H1 (cell line): ENCODE results near the gene RNF10. TPM values are rescaled to one million over a fixed set of nuclear protein-coding genes. Genes with fewer than 3 reads are reported as not detected.

Source experiments
- CTCF ChIA-PET: fragments of 300-600 bp; sonication (Branson Sonifier 250); formaldehyde crosslinking; loops from one replicate; lab custom pipeline; 2021; ENCODE audit not compliant: partially characterized antibody; lab: Charles Lee
- POLR2A ChIA-PET: fragments of 300-600 bp; sonication (Branson Sonifier 250); formaldehyde crosslinking; loops from one replicate; lab custom pipeline; 2021; ENCODE audit warnings: inconsistent platforms; ENCODE audit not compliant: partially characterized antibody; lab: Charles Lee
- DNase-seq, 2 experiments: peaks; one replicate each; pipeline versions ENCODE4 v3.0.0 to v3.0.0-alpha.2; 2010 to 2022; ENCODE audit warnings: low spot score in 2 of 2, low read depth in 1 of 2, mixed read lengths in 1 of 2
- FAIRE-seq: peaks from 2 replicates; lab custom pipeline; 2011; peaks lifted over from hg19 to GRCh38; lab: Jason Lieb, UNC
- H2AFZ ChIP-seq: 2 replicates; pipeline ENCODE4 v1.8.1; 2012; ENCODE audit warnings: low read length, inconsistent platforms
- H2AK5ac ChIP-seq: 2 replicates; pipeline ENCODE4 v1.6.1; 2013; ENCODE audit warnings: low read depth, low read length
- H2BK120ac ChIP-seq: replicated peaks from 2 replicates; pipeline ENCODE3; 2013; ENCODE audit warnings: low read depth, low read length, inconsistent platforms
- H2BK12ac ChIP-seq: 2 replicates; pipeline ENCODE4 v1.6.1; 2013; ENCODE audit warnings: low read depth, low read length
- H2BK15ac ChIP-seq: 2 replicates; pipeline ENCODE4 v1.6.1; 2013; ENCODE audit warnings: low read length
- H2BK20ac ChIP-seq: 2 replicates; pipeline ENCODE4 v1.6.1; 2013; ENCODE audit warnings: low read length
- H2BK5ac ChIP-seq: 2 replicates; pipeline ENCODE4 v1.6.1; 2013; ENCODE audit warnings: low read depth, low read length
- H3K14ac ChIP-seq: 2 replicates; pipeline ENCODE4 v1.6.1; 2013; ENCODE audit warnings: inconsistent platforms; ENCODE audit not compliant: insufficient read length
- H3K18ac ChIP-seq: 2 replicates; pipeline ENCODE4 v1.6.1; 2013; ENCODE audit warnings: low read length; ENCODE audit errors: extremely low read depth
- H3K23ac ChIP-seq: 2 replicates; pipeline ENCODE4 v1.6.1; 2013; ENCODE audit warnings: inconsistent platforms; ENCODE audit not compliant: insufficient read length
- H3K23me2 ChIP-seq: 2 replicates; pipeline ENCODE4 v1.6.1; 2013; ENCODE audit warnings: low read depth, low read length
- H3K27ac ChIP-seq: 2 replicates; pipeline ENCODE4 v1.6.1; 2011; ENCODE audit warnings: low read depth, low read length, inconsistent platforms
- H3K27me3 ChIP-seq, 4 experiments: replicated peaks in 1 of 4; 1 replicate in 1 of 4; 2 replicates in 3 of 4; pipeline versions ENCODE4 v1.6.1 to v1.8.1; 2011 to 2013; ENCODE audit warnings: low read length in 3 of 4, mild to moderate bottlenecking in 3 of 4, inconsistent platforms in 2 of 4, mixed read lengths in 2 of 4, moderate library complexity in 1 of 4; ENCODE audit not compliant: control insufficient read depth in 3 of 4, insufficient read depth in 3 of 4; ENCODE audit errors: extremely low read depth in 1 of 4
- H3K36me3 ChIP-seq, 4 experiments: 2 replicates each; pipeline versions ENCODE4 v1.6.1 to v1.8.1; 2011 to 2013; ENCODE audit warnings: mild to moderate bottlenecking in 4 of 4, low read length in 3 of 4, moderate library complexity in 2 of 4, control low read depth in 1 of 4, inconsistent platforms in 1 of 4; ENCODE audit not compliant: insufficient read depth in 4 of 4, control insufficient read depth in 2 of 4
- H3K4ac ChIP-seq: replicated peaks from 2 replicates; pipeline ENCODE3; 2013; ENCODE audit warnings: low read length, low read depth, mixed read lengths, inconsistent platforms; ENCODE audit not compliant: insufficient read length
- H3K4me1 ChIP-seq, 4 experiments: replicated peaks in 1 of 4; 1 replicate in 1 of 4; 2 replicates in 3 of 4; pipeline versions ENCODE4 v1.6.1 to v1.8.1; 2011 to 2013; ENCODE audit warnings: low read length in 3 of 4, inconsistent platforms in 2 of 4, mixed read lengths in 1 of 4; ENCODE audit not compliant: insufficient read depth in 4 of 4, control insufficient read depth in 3 of 4
- H3K4me2 ChIP-seq, 2 experiments: 2 replicates each; pipeline versions ENCODE4 v1.6.1 to v1.8.1; 2011 to 2013; ENCODE audit warnings: low read depth in 2 of 2, low read length in 2 of 2, control low read depth in 1 of 2, inconsistent platforms in 1 of 2, mild to moderate bottlenecking in 1 of 2; ENCODE audit not compliant: insufficient read depth in 1 of 2
- H3K4me3 ChIP-seq, 4 experiments: fragments of 200-600, 300-600 bp in 1 of 4; sonication (generic), shearing (Covaris generic), sonication (Bioruptor Twin) in 1 of 4; 2 replicates each; pipeline versions ENCODE4 v1.5.1 to v1.8.1; 2011 to 2016; ENCODE audit warnings: low read length in 4 of 4, low read depth in 3 of 4, control low read depth in 2 of 4, inconsistent platforms in 2 of 4, mild to moderate bottlenecking in 2 of 4, mixed read lengths in 1 of 4, moderate library complexity in 1 of 4; ENCODE audit not compliant: insufficient read depth in 2 of 4; ENCODE audit errors: extremely low read depth in 1 of 4
- H3K56ac ChIP-seq: replicated peaks from 2 replicates; pipeline ENCODE3; 2013; ENCODE audit warnings: low read depth, mild to moderate bottlenecking, mixed read lengths, low read length, inconsistent platforms; ENCODE audit not compliant: insufficient read length
- H3K79me1 ChIP-seq: 2 replicates; pipeline ENCODE4 v1.6.1; 2013; ENCODE audit warnings: low read depth, low read length, control low read depth
- H3K79me2 ChIP-seq, 2 experiments: 2 replicates each; pipeline versions ENCODE4 v1.6.1 to v1.8.1; 2012 to 2013; ENCODE audit warnings: low read length in 2 of 2, mild to moderate bottlenecking in 2 of 2, inconsistent platforms in 1 of 2; ENCODE audit not compliant: insufficient read depth in 2 of 2, control insufficient read depth in 1 of 2
- H3K9ac ChIP-seq, 4 experiments: replicated peaks in 1 of 4; 1 replicate in 1 of 4; 2 replicates in 3 of 4; pipeline versions ENCODE4 v1.6.1 to v1.8.1; 2011 to 2013; ENCODE audit warnings: low read depth in 3 of 4, low read length in 3 of 4, control low read depth in 2 of 4, mild to moderate bottlenecking in 2 of 4, moderate library complexity in 2 of 4, inconsistent platforms in 1 of 4; ENCODE audit errors: extremely low read depth in 1 of 4
- H3K9me3 ChIP-seq, 2 experiments: 2 replicates each; pipeline versions ENCODE4 v1.6.1 to v1.8.1; 2012 to 2013; ENCODE audit warnings: mild to moderate bottlenecking in 2 of 2, moderate library complexity in 2 of 2, control low read depth in 1 of 2, inconsistent platforms in 1 of 2, low read depth in 1 of 2, low read length in 1 of 2, mixed read lengths in 1 of 2; ENCODE audit not compliant: insufficient read depth in 2 of 2
- H4K20me1 ChIP-seq, 2 experiments: replicated peaks in 1 of 2; 2 replicates each; pipeline versions ENCODE3 to v1.8.1; 2011 to 2013; ENCODE audit warnings: inconsistent platforms in 2 of 2, low read length in 2 of 2, mild to moderate bottlenecking in 1 of 2; ENCODE audit not compliant: insufficient read depth in 2 of 2, control insufficient read depth in 1 of 2
- H4K5ac ChIP-seq: 2 replicates; pipeline ENCODE4 v1.6.1; 2013; ENCODE audit warnings: low read length, low read depth, mixed read lengths, inconsistent platforms; ENCODE audit not compliant: insufficient read length
- H4K8ac ChIP-seq: 2 replicates; pipeline ENCODE4 v1.8.0; 2013; ENCODE audit warnings: mild to moderate bottlenecking, moderate library complexity, low read length, inconsistent platforms; ENCODE audit not compliant: insufficient read depth; ENCODE audit errors: extremely low read depth
- H4K91ac ChIP-seq: replicated peaks from 2 replicates; pipeline ENCODE3; 2013; ENCODE audit warnings: low read length, mixed read lengths, inconsistent platforms; ENCODE audit not compliant: insufficient read length
- CHD2 ChIP-seq: IDR thresholded peaks from 2 replicates; pipeline ENCODE4 v1.6.1; 2012; ENCODE audit warnings: low read length, improper control_type of control experiment
- SIRT6 ChIP-seq: IDR thresholded peaks from one replicate; pipeline ENCODE4 v1.7.1; 2012; ENCODE audit warnings: low read length, inconsistent platforms
- SP2 ChIP-seq: IDR thresholded peaks from 2 replicates; pipeline ENCODE4 v1.6.1; 2012; ENCODE audit warnings: mild to moderate bottlenecking, low read length, inconsistent platforms
- SRF ChIP-seq: IDR thresholded peaks from 2 replicates; pipeline ENCODE4 v1.6.1; 2011; ENCODE audit warnings: mild to moderate bottlenecking, low read depth, low read length, moderate library complexity
- TAF1 ChIP-seq: IDR thresholded peaks from 2 replicates; pipeline ENCODE4 v1.6.1; 2011; ENCODE audit warnings: mild to moderate bottlenecking, low read depth, low read length
- TEAD4 ChIP-seq: IDR thresholded peaks from 2 replicates; pipeline ENCODE4 v1.6.1; 2012; ENCODE audit warnings: low read depth, low read length, inconsistent platforms, mixed read lengths
- WGBS, 2 experiments: shearing (Covaris generic) in 1 of 2; methylation state at CpG; one replicate each; pipeline versions ENCODE4 v1.1.6 to v1.1.7; 2013 to 2015; ENCODE audit warnings: low lambda C conversion rate in 2 of 2, mixed read lengths in 2 of 2, inconsistent platforms in 1 of 2, low coverage in 1 of 2, missing lambda C conversion rate in 1 of 2; ENCODE audit not compliant: insufficient replicate concordance in 2 of 2, insufficient coverage in 1 of 2, insufficient read length in 1 of 2; ENCODE audit errors: extremely low coverage in 1 of 2, missing lambda C conversion rate in 1 of 2; 5-methylcytosine and 5-hydroxymethylcytosine counted together
- polyA plus RNA-seq, 7 experiments: library from polyadenylated mRNA; depleted of rRNA in 3 of 7; stranded (reverse) in 5 of 7; unstranded in 2 of 7; fragments of >200 nt in 5 of 7; fragments of 200-250 nt in 2 of 7; gene quantifications; 1 replicate in 5 of 7; 2 replicates in 1 of 7; 4 replicates in 1 of 7; pipeline versions ENCODE4 v1.2.1 to v1.2.3, GENCODE V29; 2011 to 2013; ENCODE audit warnings: missing spikeins in 2 of 7, mixed read lengths in 2 of 7
- total RNA-seq: library from RNA; stranded (reverse); fragmentation: NEBNext Ultra II Directional; extraction: Animal tissue kit (Norgen Biotek cat#: 25700); gene quantifications from 2 replicates; pipeline ENCODE4 v1.2.1, GENCODE V29; 2021
- TF ChIP-seq, protein P1 (sequence below): IDR thresholded peaks from 2 replicates; pipeline ENCODE4 v1.6.1; 2012; ENCODE audit warnings: inconsistent platforms
- TF ChIP-seq, protein P2 (sequence below): IDR thresholded peaks from 2 replicates; pipeline ENCODE4 v1.6.1; 2012; ENCODE audit warnings: inconsistent platforms

The RNF10 gene
- total and polyA plus RNA-seq, 2 of the 8 experiments (the other 6 are each of a cell fraction or from before 2014, with no cell fraction given), result 71.6 to 171 TPM

DNA sequence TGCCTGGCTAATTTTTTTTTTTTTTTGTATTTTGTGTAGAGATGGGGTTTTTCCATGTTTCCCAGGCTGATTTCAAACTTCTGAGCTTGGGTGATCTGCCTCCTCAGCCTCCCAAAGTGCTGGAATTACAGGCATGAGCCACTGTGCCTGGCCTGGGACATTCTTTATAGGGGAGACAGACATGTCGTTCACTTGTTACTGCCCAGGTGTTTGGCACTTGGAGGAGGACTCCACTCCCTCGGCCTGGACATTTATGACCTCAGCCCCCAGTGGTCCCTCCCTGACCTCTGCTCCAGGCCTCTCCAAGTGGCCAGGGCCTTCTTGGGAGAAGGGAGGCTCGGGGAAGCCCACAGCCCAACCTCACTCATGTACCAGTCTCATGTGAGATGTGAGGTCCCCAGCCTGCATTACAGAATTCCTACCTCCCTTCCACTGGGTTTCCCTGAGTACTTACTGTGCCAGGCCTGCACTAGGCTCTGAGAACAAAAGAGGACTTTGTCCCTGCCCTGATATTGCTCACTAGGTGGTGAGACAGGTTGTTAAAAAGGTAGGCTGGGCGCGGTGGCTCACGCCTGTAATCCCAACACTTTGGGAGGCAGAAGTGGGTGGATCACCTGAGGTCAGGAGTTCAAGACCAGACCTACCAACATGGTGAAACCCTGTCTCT, 56.7 kb downstream of the RNF10 start:
- DNase-seq (no peak), FAIRE-seq (no peak)
- H2BK5ac ChIP-seq, result 0 out of 2 replicates have a peak overlapping the region, but pooled peaks have one; percentile 26
- no peak overlapping the region for H4K91ac ChIP-seq
- H4K8ac ChIP-seq, result peak overlapping the region; percentile 86; the same call in 1 of the 2 replicates
- 93% methylated on average over 6 of the region's 6 CpGs; no CpG with 5 or more reads in 1 of the 2 experiments for WGBS, 2 experiments
- no peaks in the 10 kb centered on the region for H3K79me1 ChIP-seq
- H3K4ac ChIP-seq, result no peak overlapping the region
- H2BK20ac ChIP-seq, result no peak overlapping the region
- H3K4me1 ChIP-seq, result peaks cover 0 to 5% (median 0%) of the 10 kb centered on the region in 4 experiments; a peak in 1 of 7 replicates
- H3K23me2 ChIP-seq, result no peaks in the 10 kb centered on the region; the same call in 1 of the 2 replicates
- no peaks in the 10 kb centered on the region for H4K20me1 ChIP-seq
- TF ChIP-seq SP2 (no peak), SRF (no peak), TEAD4 (no peak), CHD2 (no peak), TAF1 (no peak), SIRT6 (no peak)
- TF ChIP-seq, protein P1, sequence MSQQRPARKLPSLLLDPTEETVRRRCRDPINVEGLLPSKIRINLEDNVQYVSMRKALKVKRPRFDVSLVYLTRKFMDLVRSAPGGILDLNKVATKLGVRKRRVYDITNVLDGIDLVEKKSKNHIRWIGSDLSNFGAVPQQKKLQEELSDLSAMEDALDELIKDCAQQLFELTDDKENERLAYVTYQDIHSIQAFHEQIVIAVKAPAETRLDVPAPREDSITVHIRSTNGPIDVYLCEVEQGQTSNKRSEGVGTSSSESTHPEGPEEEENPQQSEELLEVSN, result no peak
- TF ChIP-seq, protein P2, sequence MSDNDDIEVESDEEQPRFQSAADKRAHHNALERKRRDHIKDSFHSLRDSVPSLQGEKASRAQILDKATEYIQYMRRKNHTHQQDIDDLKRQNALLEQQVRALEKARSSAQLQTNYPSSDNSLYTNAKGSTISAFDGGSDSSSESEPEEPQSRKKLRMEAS, result no peak
- ChIA-PET POLR2A (interaction anchor here (0.5 to 1.5 kb wide), 4 partner anchors 9 to 121 kb away, joined by 3 to 9 read pairs (median 3); partner anchors contain the start of gene POP5), CTCF (interaction anchor here (0.8 to 1.6 kb wide), 8 partner anchors 8 to 415 kb away, joined by 3 to 10 read pairs (median 4); no protein-coding TSS in a partner anchor)
- H2AFZ ChIP-seq, result no peak overlapping the region
- H3K9ac ChIP-seq, result no peak overlapping the region
- no peaks in the 10 kb centered on the region for H3K79me2 ChIP-seq
- H2BK120ac ChIP-seq, result no peak overlapping the region
- no peak overlapping the region for H3K18ac ChIP-seq
- H4K5ac ChIP-seq, result no peak overlapping the region
- no peak overlapping the region for H3K56ac ChIP-seq
- no peaks in the 10 kb centered on the region for H3K9me3 ChIP-seq
- H2BK12ac ChIP-seq, result no peak overlapping the region
- no peaks in the 10 kb centered on the region for H3K36me3 ChIP-seq
- no peak overlapping the region for H2BK15ac ChIP-seq
- peaks cover 0 to 3% (median 0%) of the 10 kb centered on the region in 4 experiments; a peak in 1 of 7 replicates for H3K27me3 ChIP-seq
- no peak overlapping the region for H3K27ac ChIP-seq
- no peak overlapping the region for H3K4me3 ChIP-seq
- H3K23ac ChIP-seq, result no peak overlapping the region
- no peak overlapping the region for H3K14ac ChIP-seq
- no peak overlapping the region for H3K4me2 ChIP-seq
- no peak overlapping the region for H2AK5ac ChIP-seq
